CD14-positive monocyte (primary cell): ENCODE results near the gene SYTL2. TPM values are rescaled to one million over a fixed set of nuclear protein-coding genes. Genes with fewer than 3 reads are reported as not detected.
"Not testable (repeated sequence)": the region's sequence is repeated elsewhere in the genome, so short reads cannot be mapped to it uniquely, and the experiment has no call there.

Experiments
- DNase-seq, 3 donors: peaks; one replicate each; pipeline ENCODE4 v3.0.0-alpha.2; 2011 to 2022
- H2AFZ ChIP-seq: 2 replicates; pipeline ENCODE4 v1.6.0; 2012; ENCODE audit warnings: mild to moderate bottlenecking, low read depth, low read length, inconsistent platforms; ENCODE audit not compliant: insufficient read depth, poor library complexity, severe bottlenecking
- H3K27ac ChIP-seq, 2 donors: 1 replicate in 1 of 2; 2 replicates in 1 of 2; pipeline ENCODE4 v1.5.1; 2012 to 2013; ENCODE audit warnings: low read length in 2 of 2, control low read depth in 1 of 2, inconsistent platforms in 1 of 2, low read depth in 1 of 2, mild to moderate bottlenecking in 1 of 2
- H3K27me3 ChIP-seq, 2 donors: one replicate each; pipeline versions ENCODE4 v1.6.0 to v1.6.1; 2011 to 2013; ENCODE audit warnings: low read length in 2 of 2; ENCODE audit not compliant: control insufficient read depth in 2 of 2, insufficient read depth in 2 of 2
- H3K36me3 ChIP-seq, 2 donors: replicated peaks in 1 of 2; 1 replicate in 1 of 2; 2 replicates in 1 of 2; pipeline versions ENCODE4 v1.5.1 to v1.6.1; 2012 to 2013; ENCODE audit warnings: low read length in 2 of 2, control low read depth in 1 of 2, inconsistent platforms in 1 of 2, mild to moderate bottlenecking in 1 of 2; ENCODE audit not compliant: insufficient read depth in 2 of 2, control insufficient read depth in 1 of 2
- H3K4me1 ChIP-seq, 2 donors: 1 replicate in 1 of 2; 2 replicates in 1 of 2; pipeline versions ENCODE4 v1.5.1 to v1.6.1; 2012 to 2013; ENCODE audit warnings: low read length in 2 of 2, control low read depth in 1 of 2, inconsistent platforms in 1 of 2, mild to moderate bottlenecking in 1 of 2, moderate library complexity in 1 of 2; ENCODE audit not compliant: insufficient read depth in 2 of 2, control insufficient read depth in 1 of 2
- H3K4me2 ChIP-seq: replicated peaks from 2 replicates; pipeline ENCODE3; 2012; ENCODE audit warnings: low read length, moderate library complexity, mild to moderate bottlenecking; ENCODE audit not compliant: poor library complexity, severe bottlenecking; ENCODE audit errors: extremely low read depth
- H3K4me3 ChIP-seq, 3 experiments: fragments of 200-600 bp in 1 of 3; sonication (generic) in 1 of 3; replicated peaks in 1 of 3; 1 replicate in 2 of 3; 2 replicates in 1 of 3; pipeline ENCODE4 v1.5.1; 2011 to 2013; ENCODE audit warnings: low read length in 3 of 3, mild to moderate bottlenecking in 3 of 3, control low read depth in 2 of 3, low read depth in 2 of 3, inconsistent platforms in 1 of 3, moderate library complexity in 1 of 3
- H3K79me2 ChIP-seq: 2 replicates; pipeline ENCODE4 v1.6.0; 2012; ENCODE audit warnings: mild to moderate bottlenecking, control low read depth, inconsistent platforms, low read length, moderate library complexity; ENCODE audit not compliant: insufficient read depth
- H3K9ac ChIP-seq: 2 replicates; pipeline ENCODE4 v1.6.0; 2017; ENCODE audit warnings: low read length, mild to moderate bottlenecking; ENCODE audit not compliant: insufficient read depth, poor library complexity, severe bottlenecking
- H3K9me3 ChIP-seq, 2 donors: replicated peaks in 1 of 2; 1 replicate in 1 of 2; 2 replicates in 1 of 2; pipeline versions ENCODE4 v1.5.1 to v1.6.1; 2012 to 2013; ENCODE audit warnings: low read length in 2 of 2, control low read depth in 1 of 2; ENCODE audit not compliant: control insufficient read depth in 1 of 2, insufficient read depth in 1 of 2
- H4K20me1 ChIP-seq: 2 replicates; pipeline ENCODE4 v1.6.0; 2012; ENCODE audit warnings: mild to moderate bottlenecking, low read length, control low read depth, moderate library complexity; ENCODE audit not compliant: insufficient read depth
- H3K27ac Mint-ChIP-seq, 7 donors: one replicate each; pipeline ENCODE4 v1.8.0; 2020; ENCODE audit warnings: mild to moderate bottlenecking in 7 of 7, mixed read lengths in 7 of 7, moderate library complexity in 6 of 7, inconsistent platforms in 2 of 7
- H3K27me3 Mint-ChIP-seq, 3 donors: one replicate each; pipeline ENCODE4 v1.8.0; 2021 to 2022; ENCODE audit warnings: low read depth in 3 of 3, mild to moderate bottlenecking in 3 of 3, mixed read lengths in 3 of 3, moderate library complexity in 3 of 3, inconsistent platforms in 1 of 3
- H3K36me3 Mint-ChIP-seq, 2 donors: one replicate each; pipeline ENCODE4 v1.8.0; 2020; ENCODE audit warnings: mixed read lengths in 2 of 2, inconsistent platforms in 1 of 2, mild to moderate bottlenecking in 1 of 2
- H3K4me1 Mint-ChIP-seq: one replicate; pipeline ENCODE4 v1.8.0; 2020; ENCODE audit warnings: mild to moderate bottlenecking, mixed read lengths
- H3K4me3 Mint-ChIP-seq, 2 donors: one replicate each; pipeline ENCODE4 v1.8.0; 2020; ENCODE audit warnings: mild to moderate bottlenecking in 2 of 2, mixed read lengths in 2 of 2, moderate library complexity in 1 of 2
- H3K9me3 Mint-ChIP-seq, 7 donors: one replicate each; pipeline ENCODE4 v1.8.0; 2020 to 2022; ENCODE audit warnings: mixed read lengths in 7 of 7, mild to moderate bottlenecking in 6 of 7, moderate library complexity in 6 of 7, inconsistent platforms in 2 of 7
- CTCF ChIP-seq: fragments of 200-600 bp; IDR thresholded peaks from one replicate; pipeline ENCODE4 v1.8.0; 2022; ENCODE audit warnings: antibody characterized with exemption, mild to moderate bottlenecking
- WGBS: methylation state at CpG from one replicate; pipeline ENCODE4 v1.1.5; 2013; ENCODE audit warnings: missing lambda C conversion rate; ENCODE audit not compliant: insufficient coverage; 5-methylcytosine and 5-hydroxymethylcytosine counted together
- intact Hi-C, 2 donors: fragments of 100-400 bp; cut with micrococcal nuclease; formaldehyde crosslinking; loops; one replicate each; pipeline versions ENCODE4 v1.15.0 to v1.15.1; 2023
- polyA plus RNA-seq, 3 donors: library from polyadenylated mRNA; depleted of rRNA in 1 of 3; unstranded in 2 of 3; stranded (reverse) in 1 of 3; fragments of 300-500 nt in 2 of 3; fragments of >200 nt in 1 of 3; fragmentation: Illumina TruSeq in 2 of 3; gene quantifications; 1 replicate in 2 of 3; 2 replicates in 1 of 3; pipeline ENCODE4 v1.2.3, GENCODE V29; 2012 to 2021

The SYTL2 gene
- polyA plus RNA-seq, 3 donors: 0.30 to 0.48 (median 0.34) TPM

GRCh38 chr11:85843929-85844328 is 33.0 kb upstream of the SYTL2 start:
- Histone ChIP-seq H3K4me1 (no peaks in the 10 kb centered on the region), H3K9ac (no peak overlapping the region), H3K9me3 (peaks cover 0 to 3% of the 10 kb centered on the region in 2 donors), H3K4me3 (no peak overlapping the region), H3K4me2 (no peak overlapping the region), H3K36me3 (no peaks in the 10 kb centered on the region), H4K20me1 (no peaks in the 10 kb centered on the region), H2AFZ (no peak overlapping the region), H3K27me3 (no peaks in the 10 kb centered on the region), H3K27ac (no peak overlapping the region), H3K79me2 (no peaks in the 10 kb centered on the region)
- H3K36me3 Mint-ChIP-seq: no peaks in the 10 kb centered on the region
- peaks cover 2% of the 10 kb centered on the region for H3K4me1 Mint-ChIP-seq
- H3K4me3 Mint-ChIP-seq: no peak overlapping the region
- H3K9me3 Mint-ChIP-seq: peaks cover 0 to 6% (median 2%) of the 10 kb centered on the region in 7 donors
- no peak overlapping the region for H3K27ac Mint-ChIP-seq
- DNase-seq: no peak
- intact Hi-C loops: no loop called here
- no peak for TF ChIP-seq CTCF
- 86% methylated on average over 1 of the region's 3 CpGs for WGBS
- peaks cover 0 to 4% (median 1%) of the 10 kb centered on the region in 3 donors for H3K27me3 Mint-ChIP-seq

- H3K4me1 Mint-ChIP-seq, H3K27me3 Mint-ChIP-seq, H3K36me3 ChIP-seq, H3K4me3 ChIP-seq, H3K9ac ChIP-seq, DNase-seq, H3K4me2 ChIP-seq, H4K20me1 ChIP-seq, H2AFZ ChIP-seq, H3K9me3 ChIP-seq, H3K27me3 ChIP-seq, H3K4me3 Mint-ChIP-seq, H3K4me1 ChIP-seq, H3K27ac ChIP-seq, H3K27ac Mint-ChIP-seq, H3K79me2 ChIP-seq, H3K36me3 Mint-ChIP-seq, H3K9me3 Mint-ChIP-seq, intact Hi-C loops: not testable (repeated sequence)
Measured at GRCh38 chr11:85840932-85841331, 30.0 kb upstream of the SYTL2 start.
